HCT116 (cell line): Measurements from ENCODE around the gene PML. TPM values are rescaled to one million over a fixed set of nuclear protein-coding genes. Genes with fewer than 3 reads are reported as not detected.

Source experiments
- ATAC-seq: fragments of 200-7000 bp; cut with Tn5 transposase; 2 replicates; pipeline ENCODE4 v1.9.1; 2020; ENCODE audit warnings: mild to moderate bottlenecking, moderate library complexity
- BruUV-seq: library from RNA; stranded (reverse); fragments of 400-500 nt; replicated peaks from 2 replicates; lab custom pipeline; 2021; lab: Mats Ljungman, UMichigan
- CTCF ChIA-PET: fragments of 300-600 bp; sonication (Branson Sonifier 250); formaldehyde crosslinking; loops from one replicate; lab custom pipeline; 2021; ENCODE audit warnings: antibody characterized with exemption; lab: Charles Lee
- POLR2A ChIA-PET: fragments of 300-600, 350-600 bp; sonication (Branson Sonifier 250); formaldehyde crosslinking; loops from one replicate; lab custom pipeline; 2021; ENCODE audit warnings: antibody characterized with exemption; lab: Charles Lee
- RAD21 ChIA-PET, 2 experiments: fragments of 300-600 bp; sonication (Branson Sonifier 250); formaldehyde crosslinking; loops; one replicate each; lab custom pipeline; 2023; ENCODE audit warnings: low total read pairs in 2 of 2; ENCODE audit not compliant: uncharacterized antibody in 2 of 2, unreplicated experiment in 2 of 2, low non-redundant PET in 1 of 2; lab: Charles Lee
- DNase-seq: peaks from one replicate; pipeline ENCODE4 v3.0.0-alpha.2; 2010; ENCODE audit warnings: low read depth, low spot score
- H2AFZ ChIP-seq: fragments of 200-600 bp; shearing (Covaris generic), sonication (generic); 2 replicates; pipeline ENCODE4 v1.6.1; 2017; ENCODE audit warnings: low read depth, mixed run types, mixed read lengths, antibody characterized with exemption, low read length; ENCODE audit not compliant: poor library complexity, severe bottlenecking
- H3K27ac ChIP-seq: 2 replicates; pipeline ENCODE4 v1.5.1; 2012; ENCODE audit warnings: low read depth, low read length
- H3K27me3 ChIP-seq: fragments of 200-600 bp; sonication (generic); 2 replicates; pipeline ENCODE4 v1.6.1; 2016; ENCODE audit warnings: mixed run types, low read length, mixed read lengths; ENCODE audit not compliant: insufficient read depth
- H3K36me3 ChIP-seq, 2 experiments: fragments of 200-500 bp in 1 of 2; fragments of 200-600 bp in 1 of 2; sonication (Bioruptor generic) in 1 of 2; sonication (generic) in 1 of 2; 2 replicates each; pipeline versions ENCODE4 v1.5.1 to v1.6.1; 2014 to 2016; ENCODE audit warnings: low read length in 2 of 2, inconsistent platforms in 1 of 2, mixed read lengths in 1 of 2, mixed run types in 1 of 2; ENCODE audit not compliant: insufficient read depth in 2 of 2, control insufficient read depth in 1 of 2
- H3K4me1 ChIP-seq, 2 experiments: fragments of 200-600 bp in 1 of 2; sonication (generic) in 1 of 2; 2 replicates each; pipeline versions ENCODE4 v1.5.1 to v1.6.1; 2012 to 2017; ENCODE audit warnings: low read length in 2 of 2, inconsistent platforms in 1 of 2, mild to moderate bottlenecking in 1 of 2, mixed read lengths in 1 of 2, mixed run types in 1 of 2, moderate library complexity in 1 of 2; ENCODE audit not compliant: insufficient read depth in 2 of 2, control insufficient read depth in 1 of 2
- H3K4me2 ChIP-seq: fragments of 200-600 bp; sonication (generic); 2 replicates; pipeline ENCODE4 v1.6.1; 2017; ENCODE audit warnings: mixed run types, low read length, mixed read lengths
- H3K4me3 ChIP-seq, 2 experiments: fragments of 200-600 bp in 1 of 2; sonication (generic) in 1 of 2; replicated peaks in 1 of 2; 2 replicates each; pipeline ENCODE4 v1.5.1; 2011 to 2016; ENCODE audit warnings: low read length in 2 of 2, control low read depth in 1 of 2, low read depth in 1 of 2, mild to moderate bottlenecking in 1 of 2, mixed read lengths in 1 of 2, mixed run types in 1 of 2
- H3K79me2 ChIP-seq: fragments of 200-600 bp; sonication (generic); 2 replicates; pipeline ENCODE4 v1.6.1; 2017; ENCODE audit warnings: mild to moderate bottlenecking, mixed run types, low read length, moderate library complexity, mixed read lengths; ENCODE audit not compliant: insufficient read depth
- H3K9ac ChIP-seq: fragments of 200-600 bp; sonication (generic); 2 replicates; pipeline ENCODE4 v1.6.1; 2016; ENCODE audit warnings: low read length, mixed read lengths
- H3K9me2 ChIP-seq: fragments of 200-600 bp; sonication (generic), shearing (Covaris generic); 2 replicates; pipeline ENCODE4 v1.6.1; 2017; ENCODE audit warnings: mixed run types, mild to moderate bottlenecking, moderate library complexity; ENCODE audit not compliant: insufficient read depth
- H3K9me3 ChIP-seq, 2 experiments: fragments of 200-500 bp in 1 of 2; fragments of 200-600 bp in 1 of 2; sonication (Bioruptor generic) in 1 of 2; sonication (generic) in 1 of 2; 2 replicates each; pipeline ENCODE4 v1.6.1; 2014 to 2017; ENCODE audit warnings: low read length in 2 of 2, mixed read lengths in 2 of 2, inconsistent platforms in 1 of 2, low read depth in 1 of 2, mild to moderate bottlenecking in 1 of 2, mixed run types in 1 of 2, moderate library complexity in 1 of 2; ENCODE audit not compliant: control insufficient read depth in 1 of 2, insufficient read depth in 1 of 2
- H4K20me1 ChIP-seq: fragments of 200-600 bp; sonication (generic), shearing (Covaris generic); 2 replicates; pipeline ENCODE4 v1.6.1; 2017; ENCODE audit warnings: mixed run types, mild to moderate bottlenecking, moderate library complexity; ENCODE audit not compliant: insufficient read depth
- EZH2phosphoT487 ChIP-seq: fragments of 200-600 bp; IDR thresholded peaks from 2 replicates; pipeline ENCODE4 v1.6.1; 2018; ENCODE audit warnings: antibody characterized with exemption, borderline replicate concordance
- FOSL1 ChIP-seq: IDR thresholded peaks from 2 replicates; pipeline ENCODE4 v1.6.1; 2012; ENCODE audit warnings: low read depth
- POLR2A ChIP-seq: IDR thresholded peaks from 2 replicates; pipeline ENCODE4 v1.7.0; 2011; ENCODE audit warnings: borderline replicate concordance; ENCODE audit not compliant: insufficient read depth, insufficient read length; ENCODE audit errors: extremely low read depth
- POLR2AphosphoS5 ChIP-seq: IDR thresholded peaks from 2 replicates; pipeline ENCODE4 v1.6.1; 2011; ENCODE audit warnings: mild to moderate bottlenecking, low read depth, low read length, moderate library complexity
- REST ChIP-seq: IDR thresholded peaks from 2 replicates; pipeline ENCODE4 v1.6.1; 2012; ENCODE audit warnings: low read depth
- SRF ChIP-seq: IDR thresholded peaks from 2 replicates; pipeline ENCODE4 v1.6.1; 2012; ENCODE audit warnings: low read depth
- TCF7L2 ChIP-seq: IDR thresholded peaks from 2 replicates; pipeline ENCODE4 v1.7.0; 2011; ENCODE audit warnings: borderline replicate concordance, inconsistent platforms; ENCODE audit not compliant: insufficient read depth, insufficient read length; ENCODE audit errors: extremely low read depth
- YY1 ChIP-seq: IDR thresholded peaks from 2 replicates; pipeline ENCODE4 v1.6.1; 2011; ENCODE audit warnings: low read length, low read depth, moderate library complexity, mild to moderate bottlenecking; ENCODE audit not compliant: insufficient replicate concordance; ENCODE audit errors: extremely low read depth
- intact Hi-C: fragments of 100-400 bp; cut with micrococcal nuclease; formaldehyde crosslinking; loops from 2 replicates; pipeline ENCODE4 v1.10.0; 2022
- total RNA-seq: library from RNA; stranded (reverse); gene quantifications from one replicate; pipeline ENCODE4 v1.2.1, GENCODE V29; 2021; ENCODE audit not compliant: unreplicated experiment
- TF ChIP-seq, protein P1 (sequence below), 3 experiments: fragments of 200-600 bp in 1 of 3; sonication (generic) in 1 of 3; IDR thresholded peaks in 2 of 3; conservative IDR thresholded peaks in 1 of 3; 2 replicates each; pipeline ENCODE4 v1.5.1; 2012 to 2017; ENCODE audit warnings: low read depth in 2 of 3, low read length in 2 of 3, antibody characterized with exemption in 1 of 3, borderline replicate concordance in 1 of 3, control low read depth in 1 of 3, mild to moderate bottlenecking in 1 of 3, mixed read lengths in 1 of 3, mixed run types in 1 of 3, moderate library complexity in 1 of 3; ENCODE audit not compliant: insufficient read depth in 1 of 3
- TF ChIP-seq, protein P2 (sequence below): IDR thresholded peaks from 2 replicates; pipeline ENCODE4 v1.6.1; 2012

The PML gene
- total RNA-seq, 1 experiment from 2014 or later, result 28.1 TPM

DNA sequence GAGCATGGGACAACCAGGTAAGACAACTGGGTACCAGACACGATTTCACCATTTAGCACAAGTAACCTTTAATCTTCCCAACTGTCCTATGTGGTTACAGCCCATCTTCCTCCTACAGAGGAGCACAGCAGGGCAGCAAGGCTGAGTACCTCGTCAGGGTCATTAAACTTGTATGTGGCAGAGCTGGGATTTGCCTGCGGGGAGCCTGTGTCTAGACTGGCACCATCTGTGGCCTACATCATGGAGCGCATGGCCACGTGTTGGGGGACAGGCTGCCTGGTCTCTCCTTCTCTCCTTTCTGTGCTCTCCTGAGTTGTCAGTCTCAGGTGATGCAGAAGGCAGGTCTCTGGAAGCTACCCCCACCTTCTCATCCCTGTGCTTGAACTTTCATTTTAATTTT lies 55.6 kb downstream of the PML start:
- H3K27ac ChIP-seq, result no peak overlapping the region
- no peaks in the 10 kb centered on the region for H3K36me3 ChIP-seq
- POLR2A ChIA-PET, result no interaction called here
- ATAC-seq (no peak), DNase-seq (no peak)
- H2AFZ ChIP-seq, result no peak overlapping the region
- RAD21 ChIA-PET, result no interaction called here
- BruUV-seq, result no TSS peak
- no peaks in the 10 kb centered on the region for H4K20me1 ChIP-seq
- peaks cover 10 to 22% of the 10 kb centered on the region in 2 experiments for H3K4me1 ChIP-seq
- H3K79me2 ChIP-seq, result no peaks in the 10 kb centered on the region
- CTCF ChIA-PET, result interaction anchor here (2.0 to 3.6 kb wide), 4 partner anchors 77 to 272 kb away, joined by 6 to 36 read pairs (median 16); no protein-coding TSS in a partner anchor
- H3K9me3 ChIP-seq, result no peaks in the 10 kb centered on the region
- no peak overlapping the region for H3K4me3 ChIP-seq
- H3K9me2 ChIP-seq, result no peaks in the 10 kb centered on the region
- intact Hi-C loops, result loop anchor here (5.0 kb wide), 1 partner anchor 252 kb away; no protein-coding TSS in a partner anchor
- H3K4me2 ChIP-seq, result no peak overlapping the region
- TF ChIP-seq POLR2A (no peak), EZH2phosphoT487 (no peak), TCF7L2 (no peak), REST (no peak), FOSL1 (no peak), YY1 (no peak), POLR2AphosphoS5 (no peak), SRF (no peak)
- TF ChIP-seq, protein P1, sequence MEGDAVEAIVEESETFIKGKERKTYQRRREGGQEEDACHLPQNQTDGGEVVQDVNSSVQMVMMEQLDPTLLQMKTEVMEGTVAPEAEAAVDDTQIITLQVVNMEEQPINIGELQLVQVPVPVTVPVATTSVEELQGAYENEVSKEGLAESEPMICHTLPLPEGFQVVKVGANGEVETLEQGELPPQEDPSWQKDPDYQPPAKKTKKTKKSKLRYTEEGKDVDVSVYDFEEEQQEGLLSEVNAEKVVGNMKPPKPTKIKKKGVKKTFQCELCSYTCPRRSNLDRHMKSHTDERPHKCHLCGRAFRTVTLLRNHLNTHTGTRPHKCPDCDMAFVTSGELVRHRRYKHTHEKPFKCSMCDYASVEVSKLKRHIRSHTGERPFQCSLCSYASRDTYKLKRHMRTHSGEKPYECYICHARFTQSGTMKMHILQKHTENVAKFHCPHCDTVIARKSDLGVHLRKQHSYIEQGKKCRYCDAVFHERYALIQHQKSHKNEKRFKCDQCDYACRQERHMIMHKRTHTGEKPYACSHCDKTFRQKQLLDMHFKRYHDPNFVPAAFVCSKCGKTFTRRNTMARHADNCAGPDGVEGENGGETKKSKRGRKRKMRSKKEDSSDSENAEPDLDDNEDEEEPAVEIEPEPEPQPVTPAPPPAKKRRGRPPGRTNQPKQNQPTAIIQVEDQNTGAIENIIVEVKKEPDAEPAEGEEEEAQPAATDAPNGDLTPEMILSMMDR (IDR thresholded peaks at IDR 0.05 in 2 of 3, conservative IDR thresholded peaks at IDR 0.05 in 1 of 3; ENCODE audit: borderline replicate concordance in 1 of 3, insufficient read depth in 1 of 3, low read depth in 2 of 3, low read length in 2 of 3), result no peak
- TF ChIP-seq, protein P2, sequence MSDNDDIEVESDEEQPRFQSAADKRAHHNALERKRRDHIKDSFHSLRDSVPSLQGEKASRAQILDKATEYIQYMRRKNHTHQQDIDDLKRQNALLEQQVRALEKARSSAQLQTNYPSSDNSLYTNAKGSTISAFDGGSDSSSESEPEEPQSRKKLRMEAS, result no peak
- TF ChIP-seq, all 23 proteins: peak for 0
- H3K27me3 ChIP-seq, result no peaks in the 10 kb centered on the region
- H3K9ac ChIP-seq, result no peak overlapping the region
